NT2/D1 (cell line): ENCODE measurements around the gene POU6F1.

Experiments used
- SUZ12 ChIP-seq: IDR thresholded peaks from 2 replicates; pipeline ENCODE4 v1.6.1; 2011; ENCODE audit not compliant: insufficient read length, insufficient read depth; ENCODE audit errors: extremely low read depth
- YY1 ChIP-seq: IDR thresholded peaks from 2 replicates; pipeline ENCODE4 v1.6.1; 2011; ENCODE audit not compliant: insufficient read length, insufficient read depth

DNA sequence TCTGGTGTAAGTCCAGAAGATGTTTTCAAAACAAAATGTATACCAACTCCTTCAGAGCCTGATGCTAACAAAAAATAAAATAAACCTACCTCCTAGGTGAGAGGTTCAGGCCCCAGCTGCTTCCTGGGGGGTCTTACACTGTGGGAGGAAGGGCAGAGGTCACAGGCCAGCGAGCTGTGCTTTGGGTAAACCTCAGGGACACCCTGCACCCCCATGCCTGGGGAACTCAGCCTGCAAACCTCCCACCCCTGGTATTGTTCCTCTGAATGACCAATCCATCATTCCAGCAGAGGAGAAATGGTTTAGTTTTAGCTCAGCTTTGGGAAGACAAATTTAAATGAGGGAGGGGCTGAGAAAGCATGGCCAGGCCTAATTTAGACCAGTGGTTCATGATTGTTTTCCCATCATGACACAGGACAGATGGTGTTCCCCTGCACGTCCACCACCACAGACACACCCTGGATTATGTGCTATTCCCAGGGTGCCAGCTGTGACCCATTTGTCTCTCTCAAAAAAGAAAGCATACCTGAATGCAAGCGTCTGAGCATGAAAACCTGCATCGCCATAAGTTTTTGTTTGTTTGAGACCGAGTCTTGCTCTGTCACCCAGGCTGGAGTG lies 30.4 kb downstream of the POU6F1 start:
- TF ChIP-seq SUZ12 = no peak
- no peak for TF ChIP-seq YY1
